GM18517 (cell line): ENCODE data around the gene RBKS.
"Not testable (repeated sequence)": the region's sequence is repeated elsewhere in the genome, so short reads cannot be mapped to it uniquely, and the experiment has no call there.

Experiments used
- ATAC-seq: cut with Tn5 transposase; IDR thresholded peaks from one replicate; pipeline ENCODE4 v1.9.1; 2021; ENCODE audit warnings: mild to moderate bottlenecking, moderate library complexity; ENCODE audit not compliant: unreplicated experiment

Gene RBKS

GRCh38 chr2:27771202-27771547, 119.0 kb downstream of the RBKS start:
- peak; percentile 14 for ATAC-seq

GRCh38 chr2:27766287-27766661, 123.9 kb downstream of the RBKS start:
- ATAC-seq = no peak

GRCh38 chr2:27765621-27766286, 124.4 kb downstream of the RBKS start:
- no peak for ATAC-seq

GRCh38 chr2:27764526-27764925, 125.7 kb downstream of the RBKS start:
- not testable (repeated sequence) for ATAC-seq

GRCh38 chr2:27763907-27764267, 126.3 kb downstream of the RBKS start:
- no peak for ATAC-seq

- no peak for ATAC-seq
These were observed 127.0 kb downstream of the RBKS start for GRCh38 chr2:27762951-27763906.

GRCh38 chr2:27756544-27757498, 133.4 kb downstream of the RBKS start:
- no peak for ATAC-seq

GRCh38 chr2:27756091-27756490, 134.1 kb downstream of the RBKS start:
- ATAC-seq = no peak

GRCh38 chr2:27754831-27755230, 135.4 kb downstream of the RBKS start:
- ATAC-seq = no peak

- no peak for ATAC-seq
These were observed 136.0 kb downstream of the RBKS start for GRCh38 chr2:27754138-27754588.

- ATAC-seq = no peak
These were observed 137.5 kb downstream of the RBKS start for GRCh38 chr2:27752551-27753237.

- ATAC-seq = no peak
These were observed 138.8 kb downstream of the RBKS start for GRCh38 chr2:27751377-27751776.

- not testable (repeated sequence) for ATAC-seq
These were observed 141.2 kb downstream of the RBKS start for GRCh38 chr2:27748803-27749554.

- no peak for ATAC-seq
These were observed 142.3 kb downstream of the RBKS start for GRCh38 chr2:27747827-27748352.

GRCh38 chr2:27746325-27746724, 143.9 kb downstream of the RBKS start:
- ATAC-seq = no peak

GRCh38 chr2:27745494-27745893, 144.7 kb downstream of the RBKS start:
- not testable (repeated sequence) for ATAC-seq

- ATAC-seq = no peak
These were observed 147.6 kb downstream of the RBKS start for GRCh38 chr2:27742571-27742970.

GRCh38 chr2:27741673-27742072, 148.5 kb downstream of the RBKS start:
- ATAC-seq = no peak

- no peak for ATAC-seq
These were observed 151.2 kb downstream of the RBKS start for GRCh38 chr2:27739058-27739373.
